K562 treated with DMSO at 1 percent for 24 hours (cell line): ENCODE results near the gene SLC25A43. TPM values are rescaled to one million over a fixed set of nuclear protein-coding genes. Genes with fewer than 3 reads are reported as not detected.

ENCODE experiments used
- total RNA-seq: library from RNA; unstranded; fragments of 300-600 nt; gene quantifications from 2 replicates; pipeline ENCODE4 v1.2.3, GENCODE V29; 2022; ENCODE audit warnings: low read depth; ENCODE audit not compliant: insufficient read depth

SLC25A43 gene
- 8.0 and 9.3 TPM in 2 replicates for total RNA-seq

GRCh38 chrX:119398974-119399771 lies at the start of gene SLC25A43:
Gene SLC25A43, plus strand, starts transcription at chrX:119399336. Its CDS starts 68 bp downstream, at chrX:119399404.

GRCh38 chrX:119467842-119468550 lies 68.9 kb downstream of the SLC25A43 start, which contains the start of gene SLC25A5:
Gene SLC25A5, plus strand, starts transcription at chrX:119468444. Its CDS starts 72 bp downstream, at chrX:119468516.

Other genes starting within 250 kb of the SLC25A43 start
- 111 and 123 TPM in 2 replicates for gene PGRMC1, start 163.1 kb upstream of the SLC25A43 start, total RNA-seq
- gene SLC25A5, start 69.1 kb downstream of the SLC25A43 start, total RNA-seq = 1,032 and 1,044 TPM in 2 replicates
- gene STEEP1, start 166.1 kb downstream of the SLC25A43 start, total RNA-seq = 30.2 and 33.8 TPM in 2 replicates
- gene UBE2A, start 175.2 kb downstream of the SLC25A43 start, total RNA-seq = 61.8 and 64.0 TPM in 2 replicates
- gene NKRF, start 207.1 kb downstream of the SLC25A43 start, total RNA-seq = 11.1 and 12.5 TPM in 2 replicates